HepG2 (cell line): ENCODE measurements around the gene MSI2. TPM values are rescaled to one million over a fixed set of nuclear protein-coding genes. Genes with fewer than 3 reads are reported as not detected.

Source experiments
- CREM ChIP-seq, 2 experiments: sonication (generic) in 1 of 2; formaldehyde crosslinking in 1 of 2; IDR thresholded peaks; 2 replicates each; pipeline versions ENCODE4 v1.4.0 to v1.6.1; 2016 to 2020; ENCODE audit warnings: antibody characterized with exemption in 1 of 2, mild to moderate bottlenecking in 1 of 2, missing genetic modification reagents in 1 of 2
- JUN ChIP-seq: sonication (generic); formaldehyde crosslinking; IDR thresholded peaks from 2 replicates; pipeline ENCODE4 v1.4.0; 2020; ENCODE audit warnings: mild to moderate bottlenecking, missing genetic modification reagents
- NCOA5 ChIP-seq: sonication (generic); formaldehyde crosslinking; IDR thresholded peaks from 2 replicates; pipeline ENCODE4 v1.4.0; 2020; ENCODE audit warnings: missing genetic modification reagents
- REST ChIP-seq, 2 experiments: IDR thresholded peaks; 2 replicates each; pipeline ENCODE4 v1.6.1; 2011 to 2012; ENCODE audit warnings: low read length in 2 of 2, borderline replicate concordance in 1 of 2, low read depth in 1 of 2, mild to moderate bottlenecking in 1 of 2, moderate library complexity in 1 of 2
- TEAD2 ChIP-seq: sonication (generic); formaldehyde crosslinking; IDR thresholded peaks from 2 replicates; pipeline ENCODE4 v1.9.0; 2021; ENCODE audit warnings: missing genetic modification reagents
- ZBTB14 ChIP-seq: sonication (generic); formaldehyde crosslinking; IDR thresholded peaks from 2 replicates; pipeline ENCODE4 v1.4.0; 2020; ENCODE audit warnings: missing genetic modification reagents
- ZNF883 ChIP-seq: sonication (generic); formaldehyde crosslinking; IDR thresholded peaks from 2 replicates; pipeline ENCODE4 v1.5.1; 2020; ENCODE audit warnings: mild to moderate bottlenecking, missing genetic modification reagents; ENCODE audit errors: not compliant biosample characterization
- polyA plus RNA-seq, 8 experiments: library from polyadenylated mRNA; depleted of rRNA in 3 of 8; stranded (reverse) in 7 of 8; unstranded in 1 of 8; fragments of >200 nt; fragmentation: Illumina TruSeq in 4 of 8; extraction: Trizol in 4 of 8; gene quantifications; 2 replicates each; pipeline versions ENCODE4 v1.2.1 to v1.2.3, GENCODE V29; 2011 to 2016; ENCODE audit warnings: low read depth in 4 of 8, missing spikeins in 1 of 8, mixed read lengths in 1 of 8; ENCODE audit not compliant: insufficient read depth in 1 of 8
- total RNA-seq, 5 experiments: library from RNA; depleted of rRNA; stranded (reverse); fragments of >200 nt; fragmentation: Illumina TruSeq; extraction: Trizol; gene quantifications; 2 replicates each; pipeline ENCODE4 v1.2.3, GENCODE V29; 2016; ENCODE audit warnings: low read depth in 1 of 5
- TF ChIP-seq, protein P1 (sequence below): sonication (generic); formaldehyde crosslinking; IDR thresholded peaks from 2 replicates; pipeline ENCODE4 v1.4.0; 2020; ENCODE audit warnings: mild to moderate bottlenecking, missing genetic modification reagents
- TF ChIP-seq, protein P2 (sequence below): sonication (generic); formaldehyde crosslinking; IDR thresholded peaks from 2 replicates; pipeline ENCODE4 v1.9.0; 2022; ENCODE audit warnings: missing genetic modification reagents, mild to moderate bottlenecking, borderline replicate concordance
- TF ChIP-seq, protein P3 (sequence below): sonication (generic); formaldehyde crosslinking; conservative IDR thresholded peaks from 2 replicates; pipeline ENCODE4 v1.4.0; 2020; ENCODE audit warnings: missing genetic modification reagents

Gene MSI2
- total and polyA plus RNA-seq, 2 of the 13 experiments (the other 11 are each of a cell fraction or from before 2014, with no cell fraction given) = 77.5 to 78.4 TPM

DNA sequence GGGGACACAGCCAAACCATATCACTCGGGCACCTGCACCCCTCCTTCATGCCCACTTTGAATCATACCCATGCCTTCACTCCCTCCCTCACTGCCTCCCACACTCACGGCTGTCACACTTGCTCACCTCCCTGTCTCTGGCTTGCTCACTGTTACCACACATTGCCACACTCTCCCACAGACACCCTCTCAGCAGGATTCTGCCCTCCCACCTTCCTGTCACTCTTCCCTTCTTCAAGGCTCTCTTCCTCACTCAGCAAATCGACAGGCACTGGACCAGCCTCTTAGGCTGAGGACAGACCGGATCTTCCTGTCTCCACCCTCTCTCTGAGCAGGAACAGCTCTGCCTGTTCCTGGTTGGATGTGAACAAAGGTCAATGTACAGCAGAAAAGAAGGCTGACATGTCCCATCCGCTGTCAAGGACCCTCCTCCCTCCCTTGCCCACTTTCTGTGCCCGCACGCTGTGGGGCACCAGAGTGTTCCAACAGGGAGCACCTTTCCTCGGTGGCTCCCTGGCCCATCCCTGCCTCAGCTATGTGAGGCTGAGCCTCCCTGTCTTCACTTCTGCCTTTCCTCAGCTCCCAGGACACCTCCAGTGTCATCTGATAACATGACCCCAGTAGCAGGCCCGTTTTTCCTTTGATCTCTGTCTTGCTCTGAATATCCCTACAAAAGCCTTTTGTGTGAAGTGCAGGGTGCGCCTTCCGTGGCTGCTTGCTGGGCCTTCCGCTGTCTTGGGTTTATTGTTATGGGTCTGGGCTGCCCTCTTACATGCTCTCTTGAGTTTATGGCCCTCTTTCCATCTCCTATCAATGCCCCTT is 441.8 kb downstream of the MSI2 start (continued):
- no peak for TF ChIP-seq REST (IDR thresholded peaks at IDR 0.05; ENCODE audit: borderline replicate concordance in 1 of 2, low read depth in 1 of 2, low read length in 2 of 2)
- TF ChIP-seq TEAD2 (CRISPR knock-in tag) = no peak
- no peak for TF ChIP-seq ZNF883 (CRISPR knock-in tag)
- no peak for TF ChIP-seq ZBTB14 (CRISPR knock-in tag)
- no peak for TF ChIP-seq JUN
- TF ChIP-seq NCOA5 (CRISPR knock-in tag) = no peak
- TF ChIP-seq, protein P1, sequence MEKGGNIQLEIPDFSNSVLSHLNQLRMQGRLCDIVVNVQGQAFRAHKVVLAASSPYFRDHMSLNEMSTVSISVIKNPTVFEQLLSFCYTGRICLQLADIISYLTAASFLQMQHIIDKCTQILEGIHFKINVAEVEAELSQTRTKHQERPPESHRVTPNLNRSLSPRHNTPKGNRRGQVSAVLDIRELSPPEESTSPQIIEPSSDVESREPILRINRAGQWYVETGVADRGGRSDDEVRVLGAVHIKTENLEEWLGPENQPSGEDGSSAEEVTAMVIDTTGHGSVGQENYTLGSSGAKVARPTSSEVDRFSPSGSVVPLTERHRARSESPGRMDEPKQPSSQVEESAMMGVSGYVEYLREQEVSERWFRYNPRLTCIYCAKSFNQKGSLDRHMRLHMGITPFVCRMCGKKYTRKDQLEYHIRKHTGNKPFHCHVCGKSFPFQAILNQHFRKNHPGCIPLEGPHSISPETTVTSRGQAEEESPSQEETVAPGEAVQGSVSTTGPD = no peak
- TF ChIP-seq, protein P2, sequence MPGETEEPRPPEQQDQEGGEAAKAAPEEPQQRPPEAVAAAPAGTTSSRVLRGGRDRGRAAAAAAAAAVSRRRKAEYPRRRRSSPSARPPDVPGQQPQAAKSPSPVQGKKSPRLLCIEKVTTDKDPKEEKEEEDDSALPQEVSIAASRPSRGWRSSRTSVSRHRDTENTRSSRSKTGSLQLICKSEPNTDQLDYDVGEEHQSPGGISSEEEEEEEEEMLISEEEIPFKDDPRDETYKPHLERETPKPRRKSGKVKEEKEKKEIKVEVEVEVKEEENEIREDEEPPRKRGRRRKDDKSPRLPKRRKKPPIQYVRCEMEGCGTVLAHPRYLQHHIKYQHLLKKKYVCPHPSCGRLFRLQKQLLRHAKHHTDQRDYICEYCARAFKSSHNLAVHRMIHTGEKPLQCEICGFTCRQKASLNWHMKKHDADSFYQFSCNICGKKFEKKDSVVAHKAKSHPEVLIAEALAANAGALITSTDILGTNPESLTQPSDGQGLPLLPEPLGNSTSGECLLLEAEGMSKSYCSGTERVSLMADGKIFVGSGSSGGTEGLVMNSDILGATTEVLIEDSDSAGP = peak; percentile 60; the same call in 1 of the 2 replicates
- TF ChIP-seq, protein P3, sequence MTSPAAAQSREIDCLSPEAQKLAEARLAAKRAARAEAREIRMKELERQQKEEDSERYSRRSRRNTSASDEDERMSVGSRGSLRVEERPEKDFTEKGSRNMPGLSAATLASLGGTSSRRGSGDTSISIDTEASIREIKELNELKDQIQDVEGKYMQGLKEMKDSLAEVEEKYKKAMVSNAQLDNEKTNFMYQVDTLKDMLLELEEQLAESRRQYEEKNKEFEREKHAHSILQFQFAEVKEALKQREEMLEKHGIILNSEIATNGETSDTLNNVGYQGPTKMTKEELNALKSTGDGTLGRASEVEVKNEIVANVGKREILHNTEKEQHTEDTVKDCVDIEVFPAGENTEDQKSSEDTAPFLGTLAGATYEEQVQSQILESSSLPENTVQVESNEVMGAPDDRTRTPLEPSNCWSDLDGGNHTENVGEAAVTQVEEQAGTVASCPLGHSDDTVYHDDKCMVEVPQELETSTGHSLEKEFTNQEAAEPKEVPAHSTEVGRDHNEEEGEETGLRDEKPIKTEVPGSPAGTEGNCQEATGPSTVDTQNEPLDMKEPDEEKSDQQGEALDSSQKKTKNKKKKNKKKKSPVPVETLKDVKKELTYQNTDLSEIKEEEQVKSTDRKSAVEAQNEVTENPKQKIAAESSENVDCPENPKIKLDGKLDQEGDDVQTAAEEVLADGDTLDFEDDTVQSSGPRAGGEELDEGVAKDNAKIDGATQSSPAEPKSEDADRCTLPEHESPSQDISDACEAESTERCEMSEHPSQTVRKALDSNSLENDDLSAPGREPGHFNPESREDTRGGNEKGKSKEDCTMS (CRISPR knock-in tag) = no peak
- no peak for TF ChIP-seq CREM (IDR thresholded peaks at IDR 0.05)
- TF ChIP-seq CREM (CRISPR knock-in tag; IDR thresholded peaks at IDR 0.05) = no peak
